Mononuclear cell (primary cell): ENCODE data around the gene MUC3A. TPM values are rescaled to one million over a fixed set of nuclear protein-coding genes. Genes with fewer than 3 reads are reported as not detected.
"Not testable (repeated sequence)": the region's sequence is repeated elsewhere in the genome, so short reads cannot be mapped to it uniquely, and the experiment has no call there.

Experiments used
- H3K27me3 ChIP-seq: 2 replicates; pipeline ENCODE4 v1.6.0; 2011; ENCODE audit warnings: low read length, control low read depth; ENCODE audit not compliant: insufficient read depth
- H3K4me1 ChIP-seq: 2 replicates; pipeline ENCODE4 v1.5.1; 2011; ENCODE audit warnings: mild to moderate bottlenecking, low read length, control low read depth; ENCODE audit not compliant: insufficient read depth
- H3K4me3 ChIP-seq: 2 replicates; pipeline ENCODE4 v1.5.1; 2011; ENCODE audit warnings: mild to moderate bottlenecking, low read length, moderate library complexity
- H3K9me3 ChIP-seq: 2 replicates; pipeline ENCODE4 v1.5.1; 2011; ENCODE audit warnings: low read depth, mild to moderate bottlenecking, control low read depth, low read length
- total RNA-seq: library from RNA; depleted of rRNA; stranded (reverse); fragments of >200 nt; gene quantifications from one replicate; pipeline ENCODE4 v1.2.3, GENCODE V29; 2012

MUC3A gene
- total RNA-seq, 1 donor, result not detected

DNA sequence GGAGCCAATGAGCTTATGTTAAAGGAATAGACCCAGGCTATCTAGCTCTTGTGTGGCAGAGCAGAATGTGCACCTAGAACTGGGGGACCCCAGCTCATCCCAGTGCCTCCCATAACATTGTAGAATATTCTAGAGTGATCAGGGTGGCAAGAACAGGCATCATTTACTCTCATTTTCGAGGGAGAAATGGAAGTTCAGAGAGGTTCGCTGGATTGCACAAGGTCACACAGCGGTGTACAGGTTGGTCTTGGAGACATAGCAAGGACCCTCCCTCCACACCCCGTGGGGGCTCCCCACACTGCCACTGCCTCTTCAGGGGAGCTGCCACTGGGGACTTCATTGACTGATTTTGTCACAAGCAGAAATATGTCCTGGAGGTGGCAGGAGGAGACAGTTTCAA is 29.0 kb downstream of the MUC3A start:
- H3K27me3 ChIP-seq, result no peaks in the 10 kb centered on the region
- H3K9me3 ChIP-seq, result no peaks in the 10 kb centered on the region
- H3K4me1 ChIP-seq, result no peaks in the 10 kb centered on the region

DNA sequence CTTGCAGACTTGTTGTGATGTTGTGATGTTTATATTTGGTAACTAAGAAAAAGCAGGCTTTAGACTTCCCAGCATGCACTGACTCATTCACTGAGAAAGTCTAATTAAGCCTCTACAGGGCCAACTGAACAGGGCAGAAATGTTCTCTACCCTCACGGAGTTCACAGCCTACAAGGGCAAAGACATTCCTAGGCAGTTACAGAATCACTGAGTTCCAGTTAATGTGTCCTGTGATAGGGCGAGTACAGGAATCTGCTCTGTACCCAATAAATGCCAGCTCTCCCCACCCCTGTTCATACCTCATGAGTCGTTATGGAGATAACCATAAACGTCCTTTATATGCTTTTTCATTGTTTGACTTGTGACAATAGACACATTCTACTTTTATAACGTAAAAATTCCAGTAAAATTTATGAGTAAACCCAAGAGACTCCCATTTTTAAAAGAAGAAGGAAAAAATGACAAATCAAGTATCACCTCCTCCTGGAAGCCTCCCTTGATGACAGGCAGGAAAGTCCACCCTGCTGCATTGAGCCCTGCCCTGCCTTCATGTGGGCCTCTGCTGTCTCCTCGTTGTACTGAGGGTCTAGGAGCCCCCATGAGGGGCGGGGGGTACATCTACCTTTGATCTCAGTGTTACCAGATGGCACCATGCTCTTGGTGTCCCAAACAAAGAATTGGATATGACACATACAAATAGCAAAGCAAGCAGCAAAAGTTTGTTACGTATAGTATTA is 34.3 kb downstream of the MUC3A start:
- no peaks in the 10 kb centered on the region for H3K9me3 ChIP-seq
- H3K4me3 ChIP-seq, result no peak overlapping the region
- H3K4me1 ChIP-seq, result no peaks in the 10 kb centered on the region
- no peaks in the 10 kb centered on the region for H3K27me3 ChIP-seq

More for the DNA sequence above, 29.0 kb downstream of the MUC3A start:
- H3K4me3 ChIP-seq, result no peak overlapping the region

DNA sequence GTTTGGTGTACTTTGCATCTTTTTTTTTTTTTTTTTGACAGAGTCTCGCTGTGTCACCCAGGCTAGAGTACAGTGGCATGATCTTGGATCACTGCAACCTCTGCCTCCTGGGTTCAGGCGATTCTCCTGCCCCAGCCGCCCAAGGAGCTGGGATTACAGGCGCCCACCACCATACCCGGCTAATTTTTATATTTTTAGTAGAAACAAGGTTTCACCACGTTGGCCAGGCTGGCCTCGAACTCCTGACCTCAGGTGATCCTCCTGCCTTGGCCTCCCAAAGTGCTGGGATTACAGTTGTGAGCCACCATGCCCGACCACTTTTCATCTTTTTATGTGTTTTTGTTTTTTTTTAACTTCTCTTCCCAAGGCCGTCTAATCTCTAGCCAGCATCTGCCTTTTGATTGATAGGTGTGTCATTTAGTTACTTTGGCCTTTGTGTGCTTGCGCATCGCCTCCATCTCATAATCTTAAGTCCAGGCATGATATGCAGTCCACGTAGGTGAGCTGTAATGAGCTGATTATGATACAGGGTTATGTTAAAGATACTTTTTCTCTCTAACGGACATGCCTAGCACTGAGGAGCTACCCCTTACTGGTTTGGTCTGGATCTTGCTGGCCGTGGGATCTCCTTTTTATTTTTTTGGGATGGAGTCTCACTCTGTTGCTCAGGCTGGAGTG is 35.0 kb downstream of the MUC3A start:
- H3K4me3 ChIP-seq, H3K27me3 ChIP-seq, H3K4me1 ChIP-seq, H3K9me3 ChIP-seq: not testable (repeated sequence)

DNA sequence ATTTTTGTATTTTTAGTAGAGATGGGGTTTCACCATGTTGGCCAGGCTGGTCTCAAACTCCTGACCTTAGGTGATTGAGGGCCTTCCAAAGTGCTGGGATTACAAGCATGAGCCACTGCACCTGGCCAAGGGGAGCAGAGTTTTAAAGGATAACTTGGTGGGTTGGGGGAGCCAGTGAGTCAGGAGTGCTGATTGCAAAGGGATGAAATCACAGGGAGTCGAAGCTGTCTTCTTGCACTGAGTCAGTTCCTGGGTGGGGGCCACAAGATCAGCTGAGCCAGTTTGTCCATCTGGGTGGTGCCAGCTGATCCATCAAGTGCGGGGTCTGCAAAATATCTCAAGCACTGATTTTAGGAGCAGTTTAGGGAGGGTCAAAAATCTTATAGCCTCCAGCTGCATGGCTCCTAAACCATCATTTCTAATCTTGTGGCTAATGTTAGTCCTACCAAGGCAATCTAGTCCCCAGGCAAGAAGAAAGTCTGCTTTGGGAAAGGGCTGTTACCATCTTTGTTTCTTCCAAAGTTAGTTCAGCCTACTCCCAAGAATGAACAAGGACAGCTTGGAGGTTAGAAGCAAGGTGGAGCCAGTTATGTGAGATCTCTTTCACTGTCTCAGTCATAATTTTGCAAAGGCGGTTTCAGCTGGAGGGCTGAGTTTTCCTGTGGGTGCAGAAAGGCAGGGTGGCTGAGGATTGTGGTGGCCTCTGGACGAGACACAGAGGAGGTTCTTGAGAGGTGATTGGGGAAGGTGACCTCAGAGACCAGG is 35.9 kb downstream of the MUC3A start:
- not testable (repeated sequence) for H3K4me1 ChIP-seq, H3K27me3 ChIP-seq, H3K4me3 ChIP-seq, H3K9me3 ChIP-seq

DNA sequence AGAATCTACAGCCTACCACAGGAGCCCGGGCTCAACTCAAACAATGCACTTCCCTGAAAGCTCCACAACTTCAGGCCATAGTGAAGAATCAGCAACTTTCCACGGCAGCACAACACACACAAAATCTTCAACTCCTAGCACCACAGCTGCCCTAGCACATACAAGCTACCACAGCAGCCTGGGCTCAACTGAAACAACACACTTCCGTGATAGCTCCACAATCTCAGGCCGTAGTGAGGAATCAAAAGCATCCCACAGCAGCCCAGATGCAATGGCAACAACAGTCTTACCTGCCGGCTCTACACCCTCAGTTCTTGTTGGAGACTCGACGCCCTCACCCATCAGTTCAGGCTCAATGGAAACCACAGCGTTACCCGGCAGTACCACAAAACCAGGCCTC is 42.3 kb downstream of the MUC3A start:
- no peak overlapping the region for H3K4me3 ChIP-seq

DNA sequence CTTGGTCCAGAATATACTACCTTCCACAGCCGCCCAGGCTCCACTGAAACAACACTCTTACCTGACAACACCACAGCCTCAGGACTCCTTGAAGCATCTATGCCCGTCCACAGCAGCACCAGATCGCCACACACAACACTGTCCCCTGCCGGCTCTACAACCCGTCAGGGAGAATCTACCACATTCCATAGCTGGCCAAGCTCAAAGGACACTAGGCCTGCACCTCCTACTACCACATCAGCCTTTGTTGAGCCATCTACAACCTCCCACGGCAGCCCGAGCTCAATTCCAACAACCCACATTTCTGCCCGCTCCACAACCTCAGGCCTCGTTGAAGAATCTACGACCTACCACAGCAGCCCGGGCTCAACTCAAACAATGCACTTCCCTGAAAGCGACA is 42.9 kb downstream of the MUC3A start:
- H3K27me3 ChIP-seq, H3K4me1 ChIP-seq, H3K4me3 ChIP-seq, H3K9me3 ChIP-seq: not testable (repeated sequence)

More for the DNA sequence above, 42.3 kb downstream of the MUC3A start:
- Histone ChIP-seq H3K4me1 (no peaks in the 10 kb centered on the region), H3K9me3 (no peaks in the 10 kb centered on the region), H3K27me3 (no peaks in the 10 kb centered on the region)

DNA sequence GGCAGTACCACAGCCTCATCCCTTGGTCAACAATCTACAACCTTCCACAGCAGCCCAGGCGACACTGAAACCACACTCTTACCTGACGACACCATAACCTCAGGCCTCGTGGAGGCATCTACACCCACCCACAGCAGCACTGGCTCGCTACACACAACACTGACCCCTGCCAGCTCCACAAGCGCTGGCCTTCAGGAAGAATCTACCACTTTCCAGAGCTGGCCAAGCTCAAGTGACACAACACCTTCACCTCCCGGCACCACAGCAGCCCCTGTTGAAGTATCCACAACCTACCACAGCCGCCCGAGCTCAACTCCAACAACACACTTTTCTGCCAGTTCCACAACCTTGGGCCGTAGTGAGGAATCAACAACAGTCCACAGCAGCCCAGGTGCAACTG is 45.3 kb downstream of the MUC3A start:
- not testable (repeated sequence) for H3K9me3 ChIP-seq, H3K4me3 ChIP-seq, H3K27me3 ChIP-seq, H3K4me1 ChIP-seq

DNA sequence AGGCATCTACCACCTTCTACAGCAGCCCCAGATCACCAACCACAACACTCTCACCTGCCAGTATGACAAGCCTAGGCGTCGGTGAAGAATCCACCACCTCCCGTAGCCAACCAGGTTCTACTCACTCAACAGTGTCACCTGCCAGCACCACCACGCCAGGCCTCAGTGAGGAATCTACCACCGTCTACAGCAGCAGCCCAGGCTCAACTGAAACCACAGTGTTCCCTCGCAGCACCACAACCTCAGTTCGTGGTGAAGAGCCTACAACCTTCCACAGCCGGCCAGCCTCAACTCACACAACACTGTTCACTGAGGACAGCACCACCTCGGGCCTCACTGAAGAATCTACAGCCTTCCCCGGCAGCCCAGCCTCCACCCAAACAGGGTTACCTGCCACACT is 49.2 kb downstream of the MUC3A start:
- H3K4me1 ChIP-seq, H3K4me3 ChIP-seq: not testable (repeated sequence)

DNA sequence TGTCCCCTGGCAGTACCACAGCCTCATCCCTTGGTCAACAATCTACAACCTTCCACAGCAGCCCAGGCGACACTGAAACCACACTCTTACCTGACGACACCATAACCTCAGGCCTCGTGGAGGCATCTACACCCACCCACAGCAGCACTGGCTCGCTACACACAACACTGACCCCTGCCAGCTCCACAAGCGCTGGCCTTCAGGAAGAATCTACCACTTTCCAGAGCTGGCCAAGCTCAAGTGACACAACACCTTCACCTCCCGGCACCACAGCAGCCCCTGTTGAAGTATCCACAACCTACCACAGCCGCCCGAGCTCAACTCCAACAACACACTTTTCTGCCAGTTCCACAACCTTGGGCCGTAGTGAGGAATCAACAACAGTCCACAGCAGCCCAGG is 50.0 kb downstream of the MUC3A start:
- not testable (repeated sequence) for H3K27me3 ChIP-seq, H3K4me1 ChIP-seq, H3K4me3 ChIP-seq, H3K9me3 ChIP-seq

More for the DNA sequence above, 49.2 kb downstream of the MUC3A start:
- not testable (repeated sequence) for H3K27me3 ChIP-seq, H3K9me3 ChIP-seq

DNA sequence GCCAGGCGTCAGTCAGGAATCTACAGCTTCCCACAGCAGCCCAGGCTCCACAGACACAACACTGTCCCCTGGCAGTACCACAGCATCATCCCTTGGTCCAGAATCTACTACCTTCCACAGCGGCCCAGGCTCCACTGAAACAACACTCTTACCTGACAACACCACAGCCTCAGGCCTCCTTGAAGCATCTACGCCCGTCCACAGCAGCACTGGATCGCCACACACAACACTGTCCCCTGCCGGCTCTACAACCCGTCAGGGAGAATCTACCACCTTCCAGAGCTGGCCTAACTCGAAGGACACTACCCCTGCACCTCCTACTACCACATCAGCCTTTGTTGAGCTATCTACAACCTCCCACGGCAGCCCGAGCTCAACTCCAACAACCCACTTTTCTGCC is 50.7 kb downstream of the MUC3A start:
- not testable (repeated sequence) for H3K27me3 ChIP-seq, H3K9me3 ChIP-seq, H3K4me1 ChIP-seq, H3K4me3 ChIP-seq

DNA sequence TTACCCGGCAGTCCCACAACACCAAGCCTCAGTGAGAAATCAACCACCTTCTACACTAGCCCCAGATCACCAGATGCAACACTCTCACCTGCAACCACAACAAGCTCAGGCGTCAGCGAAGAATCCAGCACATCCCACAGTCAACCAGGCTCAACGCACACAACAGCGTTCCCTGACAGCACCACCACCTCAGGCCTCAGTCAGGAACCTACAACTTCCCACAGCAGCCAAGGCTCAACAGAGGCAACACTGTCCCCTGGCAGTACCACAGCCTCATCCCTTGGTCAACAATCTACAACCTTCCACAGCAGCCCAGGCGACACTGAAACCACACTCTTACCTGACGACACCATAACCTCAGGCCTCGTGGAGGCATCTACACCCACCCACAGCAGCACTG is 53.0 kb downstream of the MUC3A start:
- H3K4me1 ChIP-seq, H3K9me3 ChIP-seq, H3K4me3 ChIP-seq, H3K27me3 ChIP-seq: not testable (repeated sequence)

DNA sequence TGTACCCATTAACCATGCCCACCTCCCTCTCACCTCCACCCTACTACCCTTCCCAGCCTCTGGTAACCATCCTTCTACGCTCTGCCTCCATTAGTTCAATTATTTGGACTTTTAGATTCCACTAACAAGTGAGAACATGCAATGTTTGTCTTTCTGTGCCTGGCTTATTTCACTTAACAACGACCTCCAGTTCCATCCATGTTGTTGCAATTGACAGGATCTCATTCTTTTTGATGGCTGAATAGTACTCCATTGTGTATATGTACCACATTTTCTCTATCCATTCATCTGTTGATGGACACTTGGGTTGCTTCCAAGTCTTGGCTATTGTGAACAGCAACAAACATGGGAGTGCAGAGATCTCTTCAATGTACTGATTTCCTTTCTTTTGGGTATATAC is 58.0 kb downstream of the MUC3A start:
- H3K9me3 ChIP-seq, H3K4me1 ChIP-seq, H3K27me3 ChIP-seq, H3K4me3 ChIP-seq: not testable (repeated sequence)

DNA sequence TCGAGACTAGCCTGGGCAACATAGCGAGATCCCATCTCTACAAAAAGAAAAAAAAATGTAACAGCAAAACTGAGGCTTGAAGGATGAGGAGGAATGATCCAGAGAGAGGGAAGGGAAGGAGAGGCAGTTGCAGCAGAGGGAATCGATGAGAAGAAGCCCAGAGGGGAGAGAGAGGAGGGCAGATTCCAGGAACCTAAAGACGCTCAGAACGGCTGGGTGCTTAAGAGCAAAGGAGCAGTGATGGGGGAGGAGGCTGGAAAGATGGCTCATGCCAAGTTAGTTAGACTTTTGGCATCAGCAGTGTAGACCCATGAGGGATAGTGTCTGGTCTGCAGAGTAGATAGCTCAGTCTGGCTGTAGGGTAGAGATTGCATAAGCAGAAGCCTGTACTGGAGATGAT is 60.3 kb downstream of the MUC3A start:
- Histone ChIP-seq H3K4me1 (no peaks in the 10 kb centered on the region), H3K27me3 (no peaks in the 10 kb centered on the region), H3K4me3 (no peak overlapping the region), H3K9me3 (no peaks in the 10 kb centered on the region)

DNA sequence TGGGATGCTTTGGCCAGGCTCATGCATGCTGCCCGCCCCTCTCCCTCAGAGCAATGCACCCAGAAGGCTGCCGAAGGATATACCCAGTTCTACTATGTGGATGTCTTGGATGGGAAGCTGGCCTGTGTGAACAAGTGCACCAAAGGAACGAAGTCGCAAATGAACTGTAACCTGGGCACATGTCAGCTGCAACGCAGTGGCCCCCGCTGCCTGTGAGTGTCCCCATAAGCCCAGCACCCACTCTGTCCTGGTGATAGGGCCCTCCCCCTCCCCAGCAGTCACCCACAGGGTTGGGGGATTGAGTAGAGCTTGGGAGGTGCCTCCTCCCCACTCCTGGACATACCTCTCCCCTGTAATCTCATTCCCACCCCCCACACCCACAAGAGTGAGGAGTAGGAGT is 63.6 kb downstream of the MUC3A start:
- no peaks in the 10 kb centered on the region for H3K9me3 ChIP-seq
- H3K4me1 ChIP-seq, result peaks cover 11% of the 10 kb centered on the region
- no peaks in the 10 kb centered on the region for H3K27me3 ChIP-seq
- H3K4me3 ChIP-seq, result no peak overlapping the region

DNA sequence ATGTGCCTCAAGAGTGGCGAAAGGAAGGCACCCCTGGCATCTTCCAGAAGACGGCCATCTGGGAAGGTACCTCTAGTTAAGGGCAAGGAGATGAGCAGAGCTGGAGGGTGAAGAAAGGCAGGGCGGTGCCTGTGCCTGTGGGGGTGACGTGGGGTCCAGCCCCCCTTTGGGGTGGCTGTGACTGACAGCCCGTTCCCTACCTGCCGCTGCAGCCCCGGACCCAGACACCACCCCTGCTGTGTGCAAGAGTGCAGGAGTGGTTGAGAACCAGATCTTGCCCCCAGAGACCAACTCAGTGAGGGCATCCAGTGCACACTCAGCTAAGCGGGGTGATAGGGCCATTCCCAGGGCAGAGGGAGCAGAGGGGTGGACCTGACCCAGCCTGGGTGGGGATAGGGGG is 66.3 kb downstream of the MUC3A start:
- Histone ChIP-seq H3K27me3 (no peaks in the 10 kb centered on the region), H3K9me3 (no peaks in the 10 kb centered on the region), H3K4me1 (peaks cover 11% of the 10 kb centered on the region), H3K4me3 (no peak overlapping the region)
